GM12875 (cell line): Measurements from ENCODE around the gene ADAMTS10.

Source experiments
- H3K4me3 ChIP-seq: one replicate; pipeline ENCODE4 v1.5.1; 2011; ENCODE audit warnings: low read depth, low read length, control low read depth
- CTCF ChIP-seq: IDR thresholded peaks from 2 replicates; pipeline ENCODE4 v1.5.1; 2011; ENCODE audit warnings: low read depth, mild to moderate bottlenecking, control low read depth, inconsistent platforms, low read length, moderate library complexity, borderline replicate concordance; ENCODE audit not compliant: insufficient read depth

ADAMTS10 gene

GRCh38 chr19:8614455-8614854 is 3.9 kb upstream of the ADAMTS10 start:
- TF ChIP-seq CTCF = no peak
- H3K4me3 ChIP-seq = no peak overlapping the region

GRCh38 chr19:8612807-8613171 is 2.3 kb upstream of the ADAMTS10 start:
- no peak for TF ChIP-seq CTCF
- H3K4me3 ChIP-seq = no peak overlapping the region

GRCh38 chr19:8611877-8612806 is 1.6 kb upstream of the ADAMTS10 start:
- H3K4me3 ChIP-seq = no peak overlapping the region

GRCh38 chr19:8611391-8611876 is 919 bp upstream of the ADAMTS10 start:
- no peak for TF ChIP-seq CTCF
- H3K4me3 ChIP-seq = no peak overlapping the region

More at GRCh38 chr19:8611877-8612806, 1.6 kb upstream of the ADAMTS10 start:
- no peak for TF ChIP-seq CTCF

GRCh38 chr19:8610936-8611300 is 403 bp upstream of the ADAMTS10 start:
- no peak overlapping the region for H3K4me3 ChIP-seq
- no peak for TF ChIP-seq CTCF

GRCh38 chr19:8609279-8610040 is 1.1 kb downstream of the ADAMTS10 start:
- TF ChIP-seq CTCF = no peak
- no peak overlapping the region for H3K4me3 ChIP-seq
